Measurements from ENCODE around the gene TECPR2.
A peak's percentile ranks its signal among the peaks of the same experiment; 100 is the strongest.

The TECPR2 gene

DNA sequence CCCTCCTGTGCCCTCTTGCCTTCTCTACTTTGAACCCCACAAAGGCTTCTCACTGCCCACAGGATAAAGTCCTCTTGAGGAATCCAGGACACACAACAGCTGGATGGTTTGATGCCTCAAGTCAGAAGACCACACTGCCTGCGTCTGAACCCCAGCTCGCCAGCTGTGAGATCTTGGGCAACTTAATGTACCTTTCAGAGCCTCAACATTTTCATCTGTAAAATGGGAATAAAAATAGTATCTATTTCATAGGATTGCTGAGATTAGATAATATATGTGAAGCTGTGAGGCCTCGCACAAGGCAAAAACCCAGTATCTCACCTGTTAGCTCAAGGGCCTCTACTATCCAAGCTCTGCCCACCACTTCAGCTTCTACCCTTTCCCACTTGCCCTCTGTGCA is 2.4 kb upstream of the TECPR2 start:
- H3K4me1 ChIP-seq (ENCODE audit: control insufficient read depth in 1 of 2, insufficient read depth in 1 of 2, low read depth in 1 of 2, low read length in 1 of 2): peaks cover 34 to 38% of the 10 kb centered on the region in 2 experiments
- no peaks in the 10 kb centered on the region for H3K9me3 ChIP-seq
- no peak overlapping the region for H3K4me3 ChIP-seq (ENCODE audit: low read depth in 1 of 2, low read length in 1 of 2)
- H3K27ac ChIP-seq: peak overlapping the region; percentile 21
- peaks cover 28% of the 10 kb centered on the region for H3K36me3 ChIP-seq
- no peaks in the 10 kb centered on the region for H3K27me3 ChIP-seq
- TF ChIP-seq, protein P1, sequence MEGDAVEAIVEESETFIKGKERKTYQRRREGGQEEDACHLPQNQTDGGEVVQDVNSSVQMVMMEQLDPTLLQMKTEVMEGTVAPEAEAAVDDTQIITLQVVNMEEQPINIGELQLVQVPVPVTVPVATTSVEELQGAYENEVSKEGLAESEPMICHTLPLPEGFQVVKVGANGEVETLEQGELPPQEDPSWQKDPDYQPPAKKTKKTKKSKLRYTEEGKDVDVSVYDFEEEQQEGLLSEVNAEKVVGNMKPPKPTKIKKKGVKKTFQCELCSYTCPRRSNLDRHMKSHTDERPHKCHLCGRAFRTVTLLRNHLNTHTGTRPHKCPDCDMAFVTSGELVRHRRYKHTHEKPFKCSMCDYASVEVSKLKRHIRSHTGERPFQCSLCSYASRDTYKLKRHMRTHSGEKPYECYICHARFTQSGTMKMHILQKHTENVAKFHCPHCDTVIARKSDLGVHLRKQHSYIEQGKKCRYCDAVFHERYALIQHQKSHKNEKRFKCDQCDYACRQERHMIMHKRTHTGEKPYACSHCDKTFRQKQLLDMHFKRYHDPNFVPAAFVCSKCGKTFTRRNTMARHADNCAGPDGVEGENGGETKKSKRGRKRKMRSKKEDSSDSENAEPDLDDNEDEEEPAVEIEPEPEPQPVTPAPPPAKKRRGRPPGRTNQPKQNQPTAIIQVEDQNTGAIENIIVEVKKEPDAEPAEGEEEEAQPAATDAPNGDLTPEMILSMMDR (IDR thresholded peaks at IDR 0.05): no peak

DNA sequence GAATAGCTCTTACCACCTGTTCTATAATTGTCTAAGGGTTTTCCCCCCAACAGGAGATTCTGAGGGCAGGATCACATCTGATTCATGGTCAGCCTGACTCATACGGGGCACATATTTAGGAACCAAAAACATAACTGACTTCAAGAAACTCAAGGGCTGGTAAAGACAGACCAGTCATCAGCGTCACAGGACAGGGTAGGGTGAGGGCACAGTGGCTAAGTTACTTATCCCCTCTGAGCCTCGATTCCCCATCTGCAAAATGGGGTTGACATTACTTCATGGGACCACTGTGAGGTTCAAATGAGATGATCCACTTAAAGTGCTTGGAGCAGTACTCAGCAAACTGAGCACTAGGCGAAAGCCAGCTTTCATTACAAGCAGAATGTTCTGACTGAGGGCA is 657 bp upstream of the TECPR2 start:
- H3K4me1 ChIP-seq (ENCODE audit: control insufficient read depth in 1 of 2, insufficient read depth in 1 of 2, low read depth in 1 of 2, low read length in 1 of 2): peaks cover 44 to 45% of the 10 kb centered on the region in 2 experiments
- no peaks in the 10 kb centered on the region for H3K27me3 ChIP-seq
- H3K4me3 ChIP-seq (ENCODE audit: low read depth in 1 of 2, low read length in 1 of 2): peak overlapping the region; percentile 78 to 90

DNA sequence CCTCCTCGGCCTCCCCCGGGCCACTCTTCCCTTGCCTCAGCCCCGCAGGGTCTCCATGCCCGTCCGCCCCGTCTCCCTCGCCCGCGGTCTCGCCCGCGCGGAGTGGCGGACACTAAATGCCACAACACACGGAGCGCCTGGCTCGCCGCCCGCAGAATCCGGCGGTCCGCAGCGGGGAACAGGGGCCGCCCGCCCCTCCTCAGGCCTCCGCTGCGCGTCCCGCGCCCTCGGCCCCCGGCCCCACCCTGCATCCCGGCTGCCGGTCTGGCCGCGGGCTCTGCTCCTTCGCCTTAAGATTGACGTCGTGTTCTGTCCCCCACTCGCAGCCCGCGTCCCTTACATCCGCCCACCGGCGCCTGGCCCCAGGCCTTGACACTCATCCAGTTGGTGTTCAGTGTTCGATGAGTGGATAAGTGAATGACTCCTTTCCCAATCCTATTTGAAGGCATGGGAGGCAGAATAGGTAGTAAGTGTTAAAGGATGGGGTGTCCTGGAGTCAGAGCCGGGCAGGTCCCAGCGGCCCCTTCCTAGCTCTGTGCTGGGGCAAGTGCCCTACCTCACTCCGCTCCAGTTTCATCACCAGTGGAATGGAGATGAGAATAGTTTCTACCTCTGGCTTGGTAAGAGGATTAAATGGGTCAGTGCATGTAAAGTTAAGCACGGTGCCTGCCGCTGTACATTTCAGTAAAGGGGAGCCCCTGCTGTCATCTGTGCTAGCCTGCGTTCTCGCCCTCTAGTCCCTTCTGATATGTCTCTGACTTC is 622 bp downstream of the TECPR2 start:
- Histone ChIP-seq H3K27me3 (no peaks in the 10 kb centered on the region), H3K4me3 (ENCODE audit: low read depth in 1 of 2, low read length in 1 of 2) (peak overlapping the region; percentile 78 to 90), H3K36me3 (peaks cover 10% of the 10 kb centered on the region), H3K27ac (peak overlapping the region; percentile 98), H3K4me1 (ENCODE audit: control insufficient read depth in 1 of 2, insufficient read depth in 1 of 2, low read depth in 1 of 2, low read length in 1 of 2) (peaks cover 47 to 53% of the 10 kb centered on the region in 2 experiments), H3K9me3 (no peaks in the 10 kb centered on the region)
- TF ChIP-seq, protein P1 (IDR thresholded peaks at IDR 0.05): no peak

More for the DNA sequence above, 657 bp upstream of the TECPR2 start:
- Histone ChIP-seq H3K9me3 (no peaks in the 10 kb centered on the region), H3K27ac (peak overlapping the region; percentile 98), H3K36me3 (peaks cover 18% of the 10 kb centered on the region)
- TF ChIP-seq, protein P1 (IDR thresholded peaks at IDR 0.05): no peak

DNA sequence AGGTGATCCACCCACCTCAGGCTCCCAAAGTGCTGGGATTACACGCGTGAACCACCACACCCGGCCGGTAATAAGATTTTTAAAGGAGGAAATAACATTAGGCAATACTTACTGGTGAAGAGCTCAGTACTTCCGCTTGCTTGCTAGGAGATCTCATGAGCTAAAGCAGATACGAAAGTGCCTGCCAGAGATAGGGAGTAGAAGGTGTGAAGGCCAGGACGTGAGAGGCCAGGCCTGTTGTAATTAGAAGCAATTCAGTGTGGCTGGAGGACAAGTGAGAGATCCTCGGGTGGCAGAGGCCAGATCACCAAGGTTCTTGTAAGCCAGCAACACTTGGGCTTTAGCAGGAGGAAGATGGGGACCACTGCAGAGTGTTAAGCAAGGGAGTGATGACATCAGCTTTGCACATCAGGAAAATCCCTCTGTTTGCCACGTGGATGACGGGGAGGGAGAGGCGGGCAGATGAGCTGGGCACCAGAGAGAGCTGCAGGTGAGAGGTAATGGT is 7.6 kb downstream of the TECPR2 start:
- TF ChIP-seq, protein P1 (IDR thresholded peaks at IDR 0.05): no peak
- peak overlapping the region; percentile 92 for H3K27ac ChIP-seq
- peaks cover 10% of the 10 kb centered on the region for H3K36me3 ChIP-seq
- H3K9me3 ChIP-seq: no peaks in the 10 kb centered on the region
- H3K4me3 ChIP-seq (ENCODE audit: low read depth in 1 of 2, low read length in 1 of 2): peak overlapping the region; percentile 67 to 81
- H3K27me3 ChIP-seq: no peaks in the 10 kb centered on the region
- H3K4me1 ChIP-seq (ENCODE audit: control insufficient read depth in 1 of 2, insufficient read depth in 1 of 2, low read depth in 1 of 2, low read length in 1 of 2): peaks cover 76 to 82% of the 10 kb centered on the region in 2 experiments

DNA sequence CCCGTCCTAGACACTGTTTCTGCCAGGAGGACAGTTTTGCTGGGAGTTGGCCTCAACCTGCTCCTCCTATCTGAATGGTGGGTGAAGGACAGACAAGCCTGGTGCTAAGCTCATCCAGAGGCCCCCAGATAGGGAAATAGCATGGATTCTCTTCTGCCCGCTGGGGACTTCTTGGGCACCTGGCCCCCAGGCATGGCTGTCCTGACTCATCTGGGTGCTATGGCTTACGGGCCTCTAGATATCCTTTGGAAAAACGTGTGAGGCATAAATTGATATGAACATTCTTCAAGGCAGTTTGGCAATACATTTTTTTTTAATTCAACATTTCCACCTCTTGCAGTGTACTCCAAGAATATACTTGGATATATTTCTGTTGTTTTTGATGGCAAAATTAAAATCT is 8.6 kb downstream of the TECPR2 start:
- TF ChIP-seq, protein P1 (IDR thresholded peaks at IDR 0.05): no peak
- peak overlapping the region; percentile 92 for H3K27ac ChIP-seq
- H3K27me3 ChIP-seq: no peaks in the 10 kb centered on the region
- H3K36me3 ChIP-seq: peaks cover 19% of the 10 kb centered on the region
- H3K4me1 ChIP-seq (ENCODE audit: control insufficient read depth in 1 of 2, insufficient read depth in 1 of 2, low read depth in 1 of 2, low read length in 1 of 2): peaks cover 71 to 80% of the 10 kb centered on the region in 2 experiments
- no peaks in the 10 kb centered on the region for H3K9me3 ChIP-seq
- peak overlapping the region; percentile 67 to 81 for H3K4me3 ChIP-seq (ENCODE audit: low read depth in 1 of 2, low read length in 1 of 2)

Data from neutrophil (primary cell).